DOHH2 (cell line): ENCODE results near the gene MACROD2.

Experiments used
- H3F3A ChIP-seq: fragments of 200-600 bp; sonication (generic), shearing (Covaris generic); 2 replicates; pipeline ENCODE4 v1.6.0; 2016; ENCODE audit warnings: antibody characterized with exemption, mild to moderate bottlenecking; ENCODE audit not compliant: control insufficient read depth, insufficient read depth
- H3K27ac ChIP-seq: fragments of 200-600 bp; sonication (generic); 2 replicates; pipeline ENCODE4 v1.5.1; 2014; ENCODE audit warnings: low read depth, mild to moderate bottlenecking, low read length, moderate library complexity
- H3K27me3 ChIP-seq: fragments of 200-600 bp; sonication (generic); 2 replicates; pipeline ENCODE4 v1.6.1; 2014; ENCODE audit warnings: mild to moderate bottlenecking, low read length, mixed read lengths; ENCODE audit not compliant: control insufficient read depth
- H3K36me3 ChIP-seq: fragments of 200-600 bp; sonication (generic); 2 replicates; pipeline ENCODE4 v1.6.1; 2014; ENCODE audit warnings: mild to moderate bottlenecking, low read length, moderate library complexity, mixed read lengths; ENCODE audit not compliant: control insufficient read depth
- H3K4me1 ChIP-seq: fragments of 200-600 bp; sonication (generic); 2 replicates; pipeline ENCODE4 v1.6.1; 2014; ENCODE audit warnings: mild to moderate bottlenecking, low read length, mixed read lengths; ENCODE audit not compliant: control insufficient read depth
- H3K4me2 ChIP-seq: fragments of 200-600 bp; sonication (generic); 2 replicates; pipeline ENCODE4 v1.6.0; 2014; ENCODE audit warnings: mild to moderate bottlenecking, low read length, moderate library complexity
- H3K4me3 ChIP-seq: fragments of 200-600 bp; sonication (generic); 2 replicates; pipeline ENCODE4 v1.5.1; 2014; ENCODE audit warnings: mild to moderate bottlenecking, low read length, mixed read lengths
- H3K79me2 ChIP-seq: fragments of 200-600 bp; sonication (generic); 2 replicates; pipeline ENCODE4 v1.6.1; 2014; ENCODE audit warnings: mild to moderate bottlenecking, low read length, mixed read lengths; ENCODE audit not compliant: control insufficient read depth
- H3K9me2 ChIP-seq: fragments of 200-600 bp; sonication (generic); replicated peaks from 2 replicates; pipeline ENCODE4 v1.6.1; 2014; ENCODE audit warnings: mild to moderate bottlenecking, low read length, mixed read lengths; ENCODE audit not compliant: control insufficient read depth
- H3K9me3 ChIP-seq: fragments of 200-600 bp; sonication (generic); 2 replicates; pipeline ENCODE4 v1.6.1; 2014; ENCODE audit warnings: antibody characterized with exemption, low read length, mixed read lengths; ENCODE audit not compliant: control insufficient read depth, insufficient read depth
- H4K20me1 ChIP-seq: fragments of 200-600 bp; sonication (generic); 2 replicates; pipeline ENCODE4 v1.6.0; 2014; ENCODE audit warnings: low read depth, mild to moderate bottlenecking, antibody characterized with exemption, low read length, moderate library complexity; ENCODE audit not compliant: control insufficient read depth, insufficient read depth
- EZH2phosphoT487 ChIP-seq: fragments of 200-600 bp; sonication (generic); IDR thresholded peaks from 2 replicates; pipeline ENCODE4 v1.6.1; 2017; ENCODE audit warnings: borderline replicate concordance, mild to moderate bottlenecking, antibody characterized with exemption, low read length, moderate library complexity, mixed read lengths
- TF ChIP-seq, protein P1 (sequence below): fragments of 200-600 bp; sonication (generic); IDR thresholded peaks from one replicate; pipeline ENCODE4 v1.5.1; 2014; ENCODE audit warnings: antibody characterized with exemption, mild to moderate bottlenecking, low read depth, low read length; ENCODE audit not compliant: poor library complexity, severe bottlenecking

Gene MACROD2

GRCh38 chr20:15656124-15656523, 1660.8 kb downstream of the MACROD2 start:
- Histone ChIP-seq H3K79me2 (no peaks in the 10 kb centered on the region), H3K36me3 (no peaks in the 10 kb centered on the region)

GRCh38 chr20:15658295-15658694, 1663.0 kb downstream of the MACROD2 start:
- H3K4me2 ChIP-seq: no peak overlapping the region
- no peaks in the 10 kb centered on the region for H3K4me1 ChIP-seq
- H3K79me2 ChIP-seq: no peaks in the 10 kb centered on the region
- H3K4me3 ChIP-seq: no peak overlapping the region
- H3F3A ChIP-seq: no peaks in the 10 kb centered on the region
- TF ChIP-seq, protein P1, sequence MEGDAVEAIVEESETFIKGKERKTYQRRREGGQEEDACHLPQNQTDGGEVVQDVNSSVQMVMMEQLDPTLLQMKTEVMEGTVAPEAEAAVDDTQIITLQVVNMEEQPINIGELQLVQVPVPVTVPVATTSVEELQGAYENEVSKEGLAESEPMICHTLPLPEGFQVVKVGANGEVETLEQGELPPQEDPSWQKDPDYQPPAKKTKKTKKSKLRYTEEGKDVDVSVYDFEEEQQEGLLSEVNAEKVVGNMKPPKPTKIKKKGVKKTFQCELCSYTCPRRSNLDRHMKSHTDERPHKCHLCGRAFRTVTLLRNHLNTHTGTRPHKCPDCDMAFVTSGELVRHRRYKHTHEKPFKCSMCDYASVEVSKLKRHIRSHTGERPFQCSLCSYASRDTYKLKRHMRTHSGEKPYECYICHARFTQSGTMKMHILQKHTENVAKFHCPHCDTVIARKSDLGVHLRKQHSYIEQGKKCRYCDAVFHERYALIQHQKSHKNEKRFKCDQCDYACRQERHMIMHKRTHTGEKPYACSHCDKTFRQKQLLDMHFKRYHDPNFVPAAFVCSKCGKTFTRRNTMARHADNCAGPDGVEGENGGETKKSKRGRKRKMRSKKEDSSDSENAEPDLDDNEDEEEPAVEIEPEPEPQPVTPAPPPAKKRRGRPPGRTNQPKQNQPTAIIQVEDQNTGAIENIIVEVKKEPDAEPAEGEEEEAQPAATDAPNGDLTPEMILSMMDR: no peak
- TF ChIP-seq EZH2phosphoT487: no peak
- no peaks in the 10 kb centered on the region for H3K36me3 ChIP-seq
- no peak overlapping the region for H3K27ac ChIP-seq
- H3K9me2 ChIP-seq: no peaks in the 10 kb centered on the region
- no peaks in the 10 kb centered on the region for H3K9me3 ChIP-seq
- no peaks in the 10 kb centered on the region for H3K27me3 ChIP-seq
- no peaks in the 10 kb centered on the region for H4K20me1 ChIP-seq

More at GRCh38 chr20:15656124-15656523, 1660.8 kb downstream of the MACROD2 start:
- H3K27ac ChIP-seq: no peak overlapping the region
- H3K4me1 ChIP-seq: no peaks in the 10 kb centered on the region
- no peaks in the 10 kb centered on the region for H3K9me2 ChIP-seq
- H3K27me3 ChIP-seq: no peaks in the 10 kb centered on the region
- no peaks in the 10 kb centered on the region for H3K9me3 ChIP-seq
- no peaks in the 10 kb centered on the region for H3F3A ChIP-seq
- no peaks in the 10 kb centered on the region for H4K20me1 ChIP-seq
- TF ChIP-seq, protein P1: no peak
- no peak for TF ChIP-seq EZH2phosphoT487
- no peak overlapping the region for H3K4me3 ChIP-seq
- no peak overlapping the region for H3K4me2 ChIP-seq

DNA sequence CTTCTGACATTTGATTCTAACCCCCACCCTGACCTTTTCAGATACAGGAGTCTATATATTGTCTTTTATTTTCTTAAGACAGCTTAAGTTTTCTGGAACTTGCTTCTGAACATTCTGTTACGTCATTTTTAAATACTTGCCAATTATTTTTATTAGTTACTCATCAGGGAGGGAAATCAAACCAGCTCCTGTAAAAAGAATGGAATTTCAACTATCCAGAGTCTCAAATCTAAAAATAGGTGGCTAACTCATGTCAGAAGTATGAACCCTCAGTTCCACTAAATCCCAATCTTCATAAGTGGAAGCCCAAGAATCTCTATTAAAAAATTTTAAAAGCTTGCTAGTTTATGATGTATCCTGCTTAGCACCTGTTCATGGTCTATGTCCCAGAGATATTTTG, 1677.9 kb downstream of the MACROD2 start:
- H3K9me2 ChIP-seq: no peaks in the 10 kb centered on the region
- H3K4me3 ChIP-seq: no peak overlapping the region
- no peaks in the 10 kb centered on the region for H3K79me2 ChIP-seq
- TF ChIP-seq EZH2phosphoT487: no peak
- TF ChIP-seq, protein P1: no peak
- no peaks in the 10 kb centered on the region for H3K36me3 ChIP-seq
- H4K20me1 ChIP-seq: no peaks in the 10 kb centered on the region
- no peaks in the 10 kb centered on the region for H3F3A ChIP-seq
- no peaks in the 10 kb centered on the region for H3K27me3 ChIP-seq
- no peak overlapping the region for H3K4me2 ChIP-seq
- H3K9me3 ChIP-seq: no peaks in the 10 kb centered on the region
- no peak overlapping the region for H3K27ac ChIP-seq
- H3K4me1 ChIP-seq: no peaks in the 10 kb centered on the region
